Lung (tissue), 12 donors: Measurements from ENCODE around the gene HNRNPA1. TPM values are rescaled to one million over a fixed set of nuclear protein-coding genes. Genes with fewer than 3 reads are reported as not detected.

Experiments
- ATAC-seq: fragments of 200-7000 bp; cut with Tn5 transposase; one replicate; pipeline ENCODE4 v1.9.1; 2020; ENCODE audit warnings: moderate number of reproducible peaks; ENCODE audit not compliant: insufficient read depth, low FRiP score
- DNase-seq, 3 donors: peaks; one replicate each; pipeline ENCODE4 v3.0.0-alpha.2; 2013 to 2017
- H3K27ac ChIP-seq, 2 donors: one replicate each; pipeline ENCODE4 v1.5.1; 2013; ENCODE audit warnings: mild to moderate bottlenecking in 2 of 2, moderate library complexity in 2 of 2, control low read depth in 1 of 2, inconsistent platforms in 1 of 2, low read depth in 1 of 2, low read length in 1 of 2
- H3K27me3 ChIP-seq, 3 donors: one replicate each; pipeline ENCODE4 v1.5.1; 2013; ENCODE audit warnings: low read length in 2 of 3; ENCODE audit not compliant: control insufficient read depth in 3 of 3, insufficient read depth in 3 of 3
- H3K36me3 ChIP-seq, 4 donors: one replicate each; pipeline ENCODE4 v1.5.1; 2013; ENCODE audit warnings: low read length in 4 of 4, mild to moderate bottlenecking in 1 of 4, moderate library complexity in 1 of 4; ENCODE audit not compliant: control insufficient read depth in 4 of 4, insufficient read depth in 4 of 4
- H3K4me1 ChIP-seq, 5 donors: one replicate each; pipeline ENCODE4 v1.5.1; 2013; ENCODE audit warnings: low read length in 5 of 5, mild to moderate bottlenecking in 2 of 5, moderate library complexity in 1 of 5; ENCODE audit not compliant: control insufficient read depth in 5 of 5, insufficient read depth in 5 of 5
- H3K4me3 ChIP-seq: one replicate; pipeline ENCODE4 v1.5.1; 2013; ENCODE audit warnings: mild to moderate bottlenecking, control low read depth, moderate library complexity
- H3K9ac ChIP-seq, 2 donors: one replicate each; pipeline ENCODE4 v1.5.1; 2013; ENCODE audit warnings: low read length in 2 of 2, control low read depth in 1 of 2; ENCODE audit not compliant: insufficient read depth in 1 of 2
- H3K9me3 ChIP-seq, 4 donors: one replicate each; pipeline ENCODE4 v1.5.1; 2013; ENCODE audit warnings: low read length in 3 of 4, mild to moderate bottlenecking in 1 of 4, moderate library complexity in 1 of 4; ENCODE audit not compliant: control insufficient read depth in 4 of 4, insufficient read depth in 3 of 4
- WGBS, 2 donors: extraction: QIAGEN DNeasy Blood & Tissue Kit; methylation state at CpG; one replicate each; pipeline ENCODE4 v1.1.7; 2013; 5-methylcytosine and 5-hydroxymethylcytosine counted together
- polyA plus RNA-seq, 2 donors: library from polyadenylated mRNA; stranded (reverse); fragments of 200-250 nt; gene quantifications; one replicate each; pipeline ENCODE4 v1.2.1, GENCODE V29; 2013
- total RNA-seq, 2 donors: library from RNA; depleted of rRNA in 1 of 2; stranded (reverse); fragments of >200 nt in 1 of 2; gene quantifications; one replicate each; pipeline ENCODE4 v1.2.1, GENCODE V29; 2014 to 2021
- TF ChIP-seq, protein P1 (sequence below): IDR thresholded peaks from 2 replicates; pipeline ENCODE4 v1.5.1; 2012; ENCODE audit warnings: mild to moderate bottlenecking; ENCODE audit errors: control extremely low read depth, extremely low read depth
- donor health status: control.
- donor health status: control.
- donor health status: Bipolar disorder and iron deficiency.
- donor health status: healthy.
- donor health status: DM: yes; HTN: yes; CAD: no.

Gene HNRNPA1
- total and polyA plus RNA-seq, 4 donors, result 803 to 937 (median 863) TPM

DNA sequence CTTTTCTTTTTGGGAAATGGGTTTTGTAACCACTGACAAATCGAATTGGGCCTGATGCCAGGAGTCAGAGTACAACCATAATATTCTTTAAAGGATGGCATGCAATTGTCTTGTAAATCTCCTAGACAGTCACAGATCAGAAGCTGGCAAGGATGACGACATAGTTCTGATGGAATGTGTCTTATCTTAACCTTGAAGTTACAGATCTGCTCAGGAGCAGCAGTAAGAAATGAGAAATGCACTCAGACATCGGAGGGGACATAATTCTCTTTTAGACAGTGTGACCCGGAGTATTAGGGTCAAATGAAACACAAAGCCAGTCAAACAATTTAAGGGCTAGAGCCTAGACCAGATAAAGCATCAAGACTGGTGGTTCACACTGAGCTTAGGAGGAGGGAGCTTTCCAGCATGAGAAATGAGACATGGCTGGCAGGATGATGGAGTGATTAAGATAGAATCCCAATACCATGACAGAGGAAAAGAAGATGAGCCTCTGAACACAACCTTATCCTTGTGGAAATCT lies 18.1 kb upstream of the HNRNPA1 start:
- H3K4me3 ChIP-seq, result no peak overlapping the region
- H3K4me1 ChIP-seq, result peaks cover 0 to 49% (median 17%) of the 10 kb centered on the region in 5 donors
- no peak for ATAC-seq
- peak overlapping the region in 1 of 2 donors; percentile 58 for H3K9ac ChIP-seq
- H3K27ac ChIP-seq, result peak overlapping the region in 1 of 2 donors; percentile 25
- TF ChIP-seq, protein P1, sequence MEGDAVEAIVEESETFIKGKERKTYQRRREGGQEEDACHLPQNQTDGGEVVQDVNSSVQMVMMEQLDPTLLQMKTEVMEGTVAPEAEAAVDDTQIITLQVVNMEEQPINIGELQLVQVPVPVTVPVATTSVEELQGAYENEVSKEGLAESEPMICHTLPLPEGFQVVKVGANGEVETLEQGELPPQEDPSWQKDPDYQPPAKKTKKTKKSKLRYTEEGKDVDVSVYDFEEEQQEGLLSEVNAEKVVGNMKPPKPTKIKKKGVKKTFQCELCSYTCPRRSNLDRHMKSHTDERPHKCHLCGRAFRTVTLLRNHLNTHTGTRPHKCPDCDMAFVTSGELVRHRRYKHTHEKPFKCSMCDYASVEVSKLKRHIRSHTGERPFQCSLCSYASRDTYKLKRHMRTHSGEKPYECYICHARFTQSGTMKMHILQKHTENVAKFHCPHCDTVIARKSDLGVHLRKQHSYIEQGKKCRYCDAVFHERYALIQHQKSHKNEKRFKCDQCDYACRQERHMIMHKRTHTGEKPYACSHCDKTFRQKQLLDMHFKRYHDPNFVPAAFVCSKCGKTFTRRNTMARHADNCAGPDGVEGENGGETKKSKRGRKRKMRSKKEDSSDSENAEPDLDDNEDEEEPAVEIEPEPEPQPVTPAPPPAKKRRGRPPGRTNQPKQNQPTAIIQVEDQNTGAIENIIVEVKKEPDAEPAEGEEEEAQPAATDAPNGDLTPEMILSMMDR, result no peak
- no peaks in the 10 kb centered on the region for H3K27me3 ChIP-seq
- H3K36me3 ChIP-seq, result peaks cover 0 to under 1% (median 0%) of the 10 kb centered on the region in 4 donors
- H3K9me3 ChIP-seq, result no peaks in the 10 kb centered on the region
- WGBS, 2 donors, result 33 to 39% methylated on average over 4 of the region's 4 CpGs
- peak in 2 of 3 donors; percentile 31 to 40 for DNase-seq

DNA sequence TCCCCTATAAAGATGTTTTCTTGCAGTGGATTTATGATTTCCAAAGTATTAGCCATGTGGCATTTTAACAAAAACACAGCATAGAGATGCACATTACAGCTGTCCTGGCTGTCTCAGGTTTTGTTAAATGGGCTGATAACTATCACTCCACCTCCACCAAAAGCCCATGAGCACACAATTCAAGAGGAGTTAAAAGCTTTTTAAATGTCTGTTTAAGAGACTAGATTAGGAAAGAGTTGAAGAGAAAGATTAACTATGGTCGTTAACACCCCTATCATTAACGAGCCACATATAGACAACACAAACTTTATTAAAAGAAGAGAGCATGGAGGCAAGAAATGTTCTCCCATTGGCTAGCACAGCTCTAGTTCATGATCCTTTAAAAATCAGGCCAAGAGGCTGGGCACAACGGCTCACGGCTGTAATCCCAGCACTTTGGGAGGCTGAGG lies 15.1 kb upstream of the HNRNPA1 start:
- Histone ChIP-seq H3K36me3 (peaks cover 0 to 3% (median 0%) of the 10 kb centered on the region in 4 donors), H3K27me3 (no peaks in the 10 kb centered on the region), H3K9ac (no peak overlapping the region), H3K4me3 (no peak overlapping the region), H3K27ac (no peak overlapping the region), H3K9me3 (no peaks in the 10 kb centered on the region), H3K4me1 (peaks cover 0 to 25% (median 12%) of the 10 kb centered on the region in 5 donors)
- ATAC-seq, result no peak
- no peak for DNase-seq
- TF ChIP-seq, protein P1, result no peak
- WGBS, 2 donors, result 93 to 94% methylated on average over 4 of the region's 4 CpGs

DNA sequence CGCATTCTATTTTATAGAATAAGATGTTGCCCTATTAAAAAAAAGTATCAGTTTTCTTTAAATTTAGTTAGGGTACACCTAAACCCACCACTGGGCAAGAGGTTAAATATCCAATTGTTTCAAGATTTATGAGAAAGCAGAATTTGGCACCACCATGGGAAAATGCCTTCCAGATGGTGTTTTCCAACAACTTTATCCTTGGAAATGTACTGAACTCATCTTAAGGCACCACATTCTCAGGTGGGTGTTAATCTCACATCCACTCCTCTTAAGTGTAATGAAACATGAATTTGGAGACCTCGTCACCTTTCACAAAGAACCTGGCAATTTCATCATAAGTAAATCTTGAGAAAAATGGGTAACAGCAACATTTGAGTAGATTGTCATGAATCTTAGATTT lies 13.7 kb upstream of the HNRNPA1 start:
- H3K27me3 ChIP-seq, result no peaks in the 10 kb centered on the region
- peaks cover 0 to 16% (median 9%) of the 10 kb centered on the region in 5 donors for H3K4me1 ChIP-seq
- no peak for ATAC-seq
- H3K9ac ChIP-seq, result no peak overlapping the region
- no peaks in the 10 kb centered on the region for H3K9me3 ChIP-seq
- no peak overlapping the region for H3K27ac ChIP-seq
- 96 to 99% methylated on average over 2 of the region's 2 CpGs for WGBS, 2 donors
- no peak for DNase-seq
- peaks cover 0 to 3% (median 0%) of the 10 kb centered on the region in 4 donors for H3K36me3 ChIP-seq
- no peak overlapping the region for H3K4me3 ChIP-seq
- TF ChIP-seq, protein P1, result no peak

DNA sequence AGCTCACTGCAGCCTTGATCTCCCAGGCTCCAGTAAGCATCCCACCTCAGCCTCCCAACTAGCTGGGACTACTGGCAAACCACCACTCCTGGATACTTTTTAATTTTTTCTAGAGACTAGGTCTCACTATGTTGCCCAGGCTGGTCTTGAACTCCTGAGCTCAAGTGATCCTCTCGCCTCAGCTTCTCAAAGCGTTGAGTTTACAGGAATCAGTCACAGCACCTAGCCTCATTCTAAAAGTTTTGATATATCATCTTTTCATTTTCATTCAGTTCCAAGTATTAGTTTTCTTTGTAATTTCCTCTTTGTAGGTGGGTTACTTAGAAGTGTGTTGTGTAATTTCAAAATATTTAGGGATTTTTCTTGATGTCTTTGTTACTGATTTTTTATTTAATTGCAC lies 10.2 kb upstream of the HNRNPA1 start:
- Histone ChIP-seq H3K27me3 (no peaks in the 10 kb centered on the region), H3K9ac (no peak overlapping the region), H3K27ac (no peak overlapping the region), H3K4me3 (no peak overlapping the region), H3K36me3 (peaks cover 1 to 17% (median 4%) of the 10 kb centered on the region in 4 donors), H3K9me3 (no peaks in the 10 kb centered on the region), H3K4me1 (peaks cover 0 to 4% (median 0%) of the 10 kb centered on the region in 5 donors)
- no peak for ATAC-seq
- DNase-seq, result no peak
- 88 to 98% methylated on average over 2 of the region's 2 CpGs for WGBS, 2 donors
- TF ChIP-seq, protein P1, result no peak
